NCI-H69 (cell line): ENCODE measurements around the gene OR6B3.

ENCODE experiments used
- DNase-seq: peaks from one replicate; lab custom pipeline; 2025; lab: John Stamatoyannopoulos, UW

OR6B3 gene

DNA sequence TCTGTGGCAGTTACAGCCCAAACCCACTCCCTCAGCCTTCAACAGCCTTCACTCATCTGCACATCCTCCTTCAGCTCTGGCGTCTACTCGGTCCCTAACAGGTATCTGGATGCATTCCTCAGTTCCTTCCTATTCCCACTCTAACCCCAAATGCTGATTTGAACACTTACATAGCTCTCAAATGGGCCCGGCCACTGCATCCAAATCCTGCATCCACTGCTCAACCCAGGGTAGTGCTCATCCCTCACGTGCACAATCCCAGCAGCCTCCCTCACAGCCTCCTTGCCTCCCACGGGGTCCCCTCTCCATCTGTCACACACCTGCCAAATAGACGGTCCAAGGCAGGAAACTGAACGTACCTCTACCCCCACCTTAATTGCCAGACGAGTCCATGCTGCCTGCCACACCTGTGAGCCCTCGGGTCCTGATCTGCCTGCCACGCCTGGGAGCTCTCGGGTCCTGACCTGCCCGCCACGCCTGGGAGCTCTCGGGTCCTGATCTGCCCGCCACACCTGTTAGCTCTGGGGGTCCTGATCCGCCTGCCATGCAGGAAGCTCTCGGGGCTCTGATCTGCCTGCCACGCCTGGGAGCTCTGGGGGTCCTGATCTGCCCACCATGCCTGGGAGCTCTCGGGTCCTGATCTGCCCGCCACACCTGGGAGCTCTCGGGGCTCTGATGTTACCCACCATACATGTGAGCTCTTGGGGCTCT, 9.9 kb downstream of the OR6B3 start:
- peak; percentile 32 for DNase-seq

GRCh38 chr2:240042740-240043139, 10.6 kb downstream of the OR6B3 start:
- no peak for DNase-seq

- DNase-seq = no peak
These were observed 12.0 kb downstream of the OR6B3 start for GRCh38 chr2:240041363-240041762.

DNA sequence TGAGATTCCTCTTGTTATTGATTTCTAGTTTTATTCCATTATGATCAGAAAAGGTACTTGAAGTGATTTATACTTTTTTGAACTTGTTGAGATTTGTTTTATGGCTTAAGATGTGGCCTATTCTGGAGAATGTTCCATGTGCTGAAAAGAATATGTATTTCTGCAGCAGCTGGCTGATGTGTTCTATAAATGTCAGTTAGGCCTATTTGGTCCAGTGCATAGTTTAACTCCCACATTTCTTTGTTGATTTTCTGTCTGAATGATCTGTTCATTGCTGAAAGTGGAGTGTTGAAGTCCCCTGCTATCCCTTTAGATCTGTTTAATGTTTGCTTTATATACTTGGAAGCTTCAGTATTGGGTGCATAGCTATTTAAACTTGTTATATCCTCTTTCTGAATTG, 16.0 kb downstream of the OR6B3 start:
- DNase-seq = no peak

- no peak for DNase-seq
These were observed 20.0 kb downstream of the OR6B3 start for GRCh38 chr2:240033330-240033678.

DNA sequence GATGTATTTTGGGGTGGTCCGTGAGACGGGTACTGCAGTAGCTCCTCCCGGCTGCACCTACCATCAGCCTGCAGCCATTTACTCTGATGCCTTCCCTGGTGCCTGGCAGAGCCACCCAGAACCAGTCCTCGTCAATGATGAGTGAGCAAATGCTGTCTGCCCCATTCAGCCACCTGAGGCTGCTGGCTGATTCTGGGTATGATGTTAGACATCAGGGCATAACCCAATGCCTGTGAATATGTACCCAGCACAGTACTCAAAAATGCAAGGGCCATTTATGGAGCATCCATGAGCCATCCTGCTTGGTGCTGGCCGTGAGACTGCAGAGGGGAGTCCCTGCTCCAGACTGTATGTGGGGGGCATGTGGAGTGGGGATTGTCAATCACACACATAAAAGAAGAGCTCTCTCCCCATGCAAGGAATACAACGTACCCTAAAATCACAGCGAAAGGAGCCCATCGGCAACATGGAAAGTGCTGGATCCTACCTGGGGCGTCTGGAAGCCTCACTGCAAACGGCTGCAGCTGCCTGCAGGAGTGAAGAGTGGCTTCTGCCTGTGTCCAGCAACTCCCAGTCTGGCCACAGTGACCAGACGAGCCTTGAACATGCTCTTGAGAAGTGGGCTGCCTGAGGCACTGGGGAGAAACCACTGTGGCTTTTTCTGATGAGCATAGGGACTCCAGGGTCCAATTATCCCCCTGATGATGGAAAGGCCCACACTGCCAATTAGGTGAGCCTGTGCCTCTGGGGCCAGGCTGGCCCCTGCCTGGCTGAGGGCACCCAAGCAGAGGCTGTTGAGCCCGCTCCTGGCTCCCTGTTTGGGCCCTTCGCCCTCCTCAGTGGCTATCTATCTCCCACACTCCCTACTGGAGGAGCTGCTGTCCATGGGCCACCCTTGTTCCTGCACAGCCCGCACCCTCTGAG, 20.7 kb downstream of the OR6B3 start:
- no peak for DNase-seq

DNA sequence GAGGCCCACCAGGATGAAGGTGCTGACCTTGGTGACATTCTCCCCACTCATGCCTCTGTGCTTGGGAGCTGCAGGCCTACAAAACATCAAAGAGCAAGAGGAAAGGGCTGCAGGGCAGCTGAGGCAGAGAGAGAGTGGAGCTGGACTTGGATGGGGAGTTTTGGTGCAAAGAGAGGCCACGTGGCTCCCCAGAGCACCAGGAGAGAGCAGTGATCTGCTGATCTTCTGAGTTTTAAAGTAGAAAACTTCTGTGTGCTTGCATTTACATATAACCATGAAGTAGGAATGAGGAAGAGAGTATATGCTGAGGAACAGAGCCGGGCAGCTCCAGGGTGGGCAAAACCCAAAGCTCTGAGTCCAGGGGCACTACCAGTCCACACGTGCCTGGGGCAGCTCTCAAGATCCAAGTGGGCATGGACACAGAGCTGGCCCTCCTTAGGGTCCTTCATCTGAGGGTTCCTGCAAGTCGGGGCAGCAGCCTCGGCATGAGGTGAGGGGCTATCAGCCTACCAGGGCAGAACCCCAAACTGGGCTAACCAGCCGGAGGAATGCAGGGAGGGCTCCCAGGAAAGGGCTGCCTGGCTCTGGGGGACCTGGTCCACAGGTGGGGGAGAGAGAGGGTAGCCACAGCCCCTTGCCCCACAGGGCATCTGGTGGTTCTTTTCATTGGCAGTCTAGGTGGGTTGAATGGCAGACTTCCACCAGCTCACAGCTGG, 22.8 kb downstream of the OR6B3 start, which contains the start of gene OR6B2:
TSS of gene OR6B2 (minus strand) at position 51 of the 716 bp plus-strand sequence. CDS start at position 51, 0 bp downstream.
- DNase-seq = no peak

- peak; percentile 18 for DNase-seq
These were observed 28.6 kb downstream of the OR6B3 start for GRCh38 chr2:240024766-240025165.

DNA sequence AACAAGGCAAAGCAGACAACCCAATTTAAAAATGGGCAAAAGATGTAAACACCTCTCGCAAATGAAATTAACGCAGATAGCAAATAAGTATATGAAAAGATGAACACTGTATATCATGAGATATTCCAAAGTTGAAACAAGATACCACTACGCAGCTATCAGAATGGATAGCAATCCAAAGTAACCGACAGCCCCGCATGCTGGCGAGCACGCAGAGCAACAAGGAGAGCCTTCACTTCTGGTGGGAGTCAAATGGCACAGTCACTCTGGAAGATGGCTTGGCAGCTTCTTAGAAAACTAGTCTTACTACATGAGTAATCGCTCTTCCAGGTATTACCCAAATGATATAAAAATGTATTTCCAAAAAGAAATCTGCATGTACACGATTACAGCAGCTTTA, 29.5 kb downstream of the OR6B3 start:
- no peak for DNase-seq

GRCh38 chr2:240021488-240022104, 31.7 kb downstream of the OR6B3 start:
- DNase-seq = peak; percentile 47

GRCh38 chr2:240018071-240018750, 35.1 kb downstream of the OR6B3 start:
- no peak for DNase-seq

- no peak for DNase-seq
These were observed 39.0 kb downstream of the OR6B3 start for GRCh38 chr2:240014327-240014726.

DNA sequence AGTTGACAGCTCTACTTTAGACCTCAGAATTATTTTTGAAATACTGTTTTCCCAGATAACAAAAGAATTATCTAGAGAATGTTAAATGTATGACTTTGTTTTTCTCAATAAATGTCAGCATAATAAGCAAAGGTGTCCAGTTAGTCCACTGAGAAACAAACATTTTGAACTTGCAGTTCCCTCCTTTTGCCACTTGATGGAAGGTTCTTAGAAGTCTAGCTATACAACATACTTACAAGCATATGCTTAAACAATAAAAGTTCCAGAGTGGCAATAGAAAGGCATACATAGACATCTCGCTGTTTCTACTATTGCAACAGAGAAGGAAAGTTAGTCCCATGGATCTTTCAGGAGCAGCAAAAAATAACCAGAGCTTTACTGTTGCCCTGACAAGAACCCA, 40.0 kb downstream of the OR6B3 start:
- DNase-seq = no peak

DNA sequence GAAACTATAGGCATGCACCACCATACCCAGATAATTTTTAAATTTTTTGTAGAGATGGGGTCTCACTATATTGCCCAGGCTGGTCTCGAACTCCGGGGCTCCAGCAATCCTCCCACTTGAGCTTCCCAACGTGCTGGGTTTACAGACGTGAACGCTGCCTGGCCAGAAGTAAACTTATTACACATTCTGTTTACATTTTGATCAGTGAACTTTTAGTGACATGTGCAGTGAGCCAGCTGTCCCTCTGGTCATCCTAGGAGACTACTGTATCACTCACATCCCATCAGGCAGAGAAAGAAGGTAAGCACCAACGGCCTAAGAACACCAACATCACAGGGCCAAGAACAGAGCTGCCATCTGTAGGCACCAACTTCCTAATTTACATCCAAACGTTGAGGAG, 50.3 kb downstream of the OR6B3 start:
- no peak for DNase-seq

GRCh38 chr2:240000671-240001070, 52.6 kb downstream of the OR6B3 start:
- DNase-seq = no peak

DNA sequence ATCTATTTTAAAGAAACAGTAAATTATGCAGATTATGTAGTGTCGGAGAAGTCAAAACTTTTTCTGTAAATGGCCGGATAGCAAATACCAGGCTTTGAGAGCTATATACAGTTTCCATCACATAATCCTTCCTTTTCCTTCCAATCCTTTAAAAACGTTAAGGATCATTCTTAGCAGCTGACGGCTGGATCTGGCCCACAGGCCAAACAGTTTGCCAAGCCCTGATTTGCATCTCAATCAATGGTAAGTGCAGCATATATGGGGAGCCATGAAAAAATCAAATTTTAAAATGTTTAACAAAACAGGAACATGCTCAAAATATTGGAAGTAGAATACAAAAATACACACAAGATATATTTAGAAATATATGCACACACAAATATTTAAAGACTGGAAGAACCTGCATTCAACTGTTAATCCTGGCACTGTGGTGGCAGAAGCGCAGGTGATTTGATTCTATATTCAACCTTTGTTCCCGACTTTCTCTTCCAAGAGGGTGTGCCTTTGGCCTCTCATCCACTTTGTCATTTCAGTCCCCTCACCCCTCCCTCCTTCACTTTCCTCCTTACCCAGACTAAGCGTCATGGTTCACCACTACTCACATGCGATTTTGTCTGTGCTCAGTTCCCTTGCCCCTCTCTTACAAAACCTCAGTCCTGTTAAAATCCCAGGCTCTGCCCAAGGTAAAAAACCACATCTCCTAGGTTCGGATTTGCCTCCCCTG, 55.5 kb downstream of the OR6B3 start:
- DNase-seq = no peak
